Fibroblast of lung (primary cell): Measurements from ENCODE around the gene SLC66A3.

Source experiments
- CTCF ChIP-seq, 2 donors: IDR thresholded peaks in 1 of 2; conservative IDR thresholded peaks in 1 of 2; 1 replicate in 1 of 2; 2 replicates in 1 of 2; pipeline ENCODE4 v1.5.1; 2011 to 2012; ENCODE audit warnings: low read length in 2 of 2, control low read depth in 1 of 2, inconsistent platforms in 1 of 2, low read depth in 1 of 2, mild to moderate bottlenecking in 1 of 2
- EZH2 ChIP-seq: IDR thresholded peaks from 2 replicates; pipeline ENCODE4 v1.5.1; 2012; ENCODE audit warnings: low read length, control low read depth, mild to moderate bottlenecking; ENCODE audit errors: missing control alignments

GRCh38 chr2:11169333-11169732 is 14.1 kb downstream of the SLC66A3 start:
- no peak for TF ChIP-seq EZH2
- TF ChIP-seq CTCF (conservative IDR thresholded peaks at IDR 0.05 in 1 of 2, IDR thresholded peaks at IDR 0.05 in 1 of 2; ENCODE audit: low read depth in 1 of 2, low read length in 2 of 2), result no peak
